Liver (tissue), 9 donors: ENCODE results near the gene SORCS2. TPM values are rescaled to one million over a fixed set of nuclear protein-coding genes. Genes with fewer than 3 reads are reported as not detected.

Source experiments
- DNase-seq: peaks from one replicate; pipeline ENCODE4 v3.0.0-alpha.2; 2017; ENCODE audit warnings: low spot score
- H3K27ac ChIP-seq, 2 donors: one replicate each; pipeline ENCODE4 v1.7.0; 2013; ENCODE audit warnings: inconsistent platforms in 2 of 2, low read length in 2 of 2, control low read depth in 1 of 2, low read depth in 1 of 2, mild to moderate bottlenecking in 1 of 2
- H3K27me3 ChIP-seq, 4 donors: one replicate each; pipeline versions ENCODE4 v1.6.1 to v1.7.0; 2013; ENCODE audit warnings: low read length in 3 of 4, inconsistent platforms in 1 of 4, mild to moderate bottlenecking in 1 of 4, moderate library complexity in 1 of 4; ENCODE audit not compliant: control insufficient read depth in 4 of 4, insufficient read depth in 4 of 4
- H3K36me3 ChIP-seq, 4 donors: one replicate each; pipeline versions ENCODE4 v1.6.1 to v1.7.0; 2013; ENCODE audit warnings: low read length in 3 of 4, mild to moderate bottlenecking in 3 of 4, low read depth in 1 of 4, moderate library complexity in 1 of 4; ENCODE audit not compliant: control insufficient read depth in 4 of 4, insufficient read depth in 3 of 4
- H3K4me1 ChIP-seq, 4 donors: one replicate each; pipeline versions ENCODE4 v1.6.1 to v1.7.0; 2013; ENCODE audit warnings: low read length in 3 of 4, mild to moderate bottlenecking in 3 of 4, moderate library complexity in 1 of 4; ENCODE audit not compliant: control insufficient read depth in 4 of 4, insufficient read depth in 4 of 4
- H3K4me3 ChIP-seq, 3 donors: one replicate each; pipeline versions ENCODE4 v1.6.1 to v1.7.0; 2013; ENCODE audit warnings: low read length in 3 of 3, control low read depth in 1 of 3, low read depth in 1 of 3, mild to moderate bottlenecking in 1 of 3
- H3K9ac ChIP-seq, 2 donors: one replicate each; pipeline ENCODE4 v1.7.0; 2013; ENCODE audit warnings: low read length in 2 of 2, mild to moderate bottlenecking in 2 of 2, moderate library complexity in 2 of 2, control low read depth in 1 of 2, low read depth in 1 of 2
- H3K9me3 ChIP-seq, 4 donors: one replicate each; pipeline versions ENCODE4 v1.6.1 to v1.7.0; 2013; ENCODE audit warnings: low read length in 3 of 4; ENCODE audit not compliant: control insufficient read depth in 4 of 4
- EGR1 ChIP-seq, 2 donors: IDR thresholded peaks; 2 replicates each; pipeline ENCODE4 v1.6.1; 2016 to 2018; ENCODE audit warnings: antibody characterized with exemption in 2 of 2, low read depth in 2 of 2
- FOXA1 ChIP-seq: IDR thresholded peaks from 2 replicates; pipeline ENCODE4 v1.6.1; 2016; ENCODE audit warnings: antibody characterized with exemption
- FOXA2 ChIP-seq: IDR thresholded peaks from 2 replicates; pipeline ENCODE4 v1.6.1; 2016; ENCODE audit warnings: antibody characterized with exemption
- GABPA ChIP-seq, 2 donors: IDR thresholded peaks in 1 of 2; conservative IDR thresholded peaks in 1 of 2; 2 replicates each; pipeline ENCODE4 v1.6.1; 2016; ENCODE audit warnings: antibody characterized with exemption in 2 of 2, mild to moderate bottlenecking in 1 of 2, moderate library complexity in 1 of 2
- HNF4A ChIP-seq, 2 donors: conservative IDR thresholded peaks; 2 replicates each; pipeline ENCODE4 v1.6.1; 2016; ENCODE audit warnings: antibody characterized with exemption in 2 of 2, mild to moderate bottlenecking in 2 of 2
- HNF4G ChIP-seq: IDR thresholded peaks from 2 replicates; pipeline ENCODE4 v1.6.1; 2016; ENCODE audit warnings: antibody characterized with exemption
- JUND ChIP-seq, 2 donors: IDR thresholded peaks; 2 replicates each; pipeline ENCODE4 v1.6.1; 2016; ENCODE audit warnings: antibody characterized with exemption in 2 of 2
- NR2F2 ChIP-seq: IDR thresholded peaks from 2 replicates; pipeline ENCODE4 v1.6.1; 2016; ENCODE audit warnings: antibody characterized with exemption
- RAD21 ChIP-seq, 2 donors: IDR thresholded peaks; 2 replicates each; pipeline ENCODE4 v1.6.1; 2016; ENCODE audit warnings: antibody characterized with exemption in 2 of 2, mild to moderate bottlenecking in 2 of 2
- REST ChIP-seq: IDR thresholded peaks from 2 replicates; pipeline ENCODE4 v1.6.1; 2016; ENCODE audit warnings: antibody characterized with exemption, mild to moderate bottlenecking
- RXRA ChIP-seq, 2 donors: IDR thresholded peaks; 2 replicates each; pipeline ENCODE4 v1.6.1; 2017 to 2018; ENCODE audit warnings: antibody characterized with exemption in 2 of 2, mild to moderate bottlenecking in 1 of 2
- SP1 ChIP-seq: IDR thresholded peaks from 2 replicates; pipeline ENCODE4 v1.6.1; 2018; ENCODE audit warnings: antibody characterized with exemption, mild to moderate bottlenecking
- TAF1 ChIP-seq: conservative IDR thresholded peaks from 2 replicates; pipeline ENCODE4 v1.6.1; 2016; ENCODE audit warnings: antibody characterized with exemption, mild to moderate bottlenecking
- YY1 ChIP-seq: IDR thresholded peaks from 2 replicates; pipeline ENCODE4 v1.6.1; 2016; ENCODE audit warnings: antibody characterized with exemption, mild to moderate bottlenecking
- ZBTB33 ChIP-seq: IDR thresholded peaks from 2 replicates; pipeline ENCODE4 v1.6.1; 2016; ENCODE audit warnings: antibody characterized with exemption
- WGBS: extraction: QIAGEN DNeasy Blood & Tissue Kit; methylation state at CpG from one replicate; pipeline ENCODE4 v1.1.7; 2013; 5-methylcytosine and 5-hydroxymethylcytosine counted together
- polyA plus RNA-seq, 2 donors: library from polyadenylated mRNA; stranded (reverse) in 1 of 2; unstranded in 1 of 2; fragments of 200-250 nt in 1 of 2; fragments of >200 nt in 1 of 2; fragmentation: Nextera tagmentation in 1 of 2; extraction: Ambion mirVana in 1 of 2; gene quantifications; one replicate each; pipeline versions ENCODE4 v1.2.1 to v1.2.3, GENCODE V29; 2013 to 2015
- total RNA-seq, 2 donors: library from RNA; depleted of rRNA; stranded (reverse); fragments of >200 nt; gene quantifications; one replicate each; pipeline ENCODE4 v1.2.3, GENCODE V29; 2014
- TF ChIP-seq, protein P1 (sequence below): IDR thresholded peaks from 2 replicates; pipeline ENCODE4 v1.6.1; 2016; ENCODE audit warnings: antibody characterized with exemption
- TF ChIP-seq, protein P2 (sequence below): fragments of 150-350 bp; IDR thresholded peaks from 2 replicates; pipeline ENCODE4 v1.5.1; 2017; ENCODE audit warnings: improper control_type of control experiment, low read depth, low read length; ENCODE audit not compliant: missing input control
- TF ChIP-seq, protein P3 (sequence below): IDR thresholded peaks from 2 replicates; pipeline ENCODE4 v1.6.1; 2016; ENCODE audit warnings: antibody characterized with exemption
- donor health status: healthy.
- donor health status: healthy.
- donor health status: healthy.
- donor health status: healthy.
- donor health status: healthy.

The SORCS2 gene
- total and polyA plus RNA-seq, 4 donors: 0.10 to 1.4 (median 0.92) TPM

- no peak overlapping the region for H3K27ac ChIP-seq
- H3K36me3 ChIP-seq: no peaks in the 10 kb centered on the region
- H3K27me3 ChIP-seq: no peaks in the 10 kb centered on the region
- TF ChIP-seq TAF1 (no peak), GABPA (IDR thresholded peaks at IDR 0.05 in 1 of 2, conservative IDR thresholded peaks at IDR 0.05 in 1 of 2) (no peak), FOXA2 (no peak), EGR1 (IDR thresholded peaks at IDR 0.05; ENCODE audit: low read depth in 2 of 2) (no peak), RAD21 (IDR thresholded peaks at IDR 0.05) (no peak), FOXA1 (no peak), JUND (IDR thresholded peaks at IDR 0.05) (no peak), HNF4G (no peak), RXRA (IDR thresholded peaks at IDR 0.05) (no peak)
- TF ChIP-seq, protein P1, sequence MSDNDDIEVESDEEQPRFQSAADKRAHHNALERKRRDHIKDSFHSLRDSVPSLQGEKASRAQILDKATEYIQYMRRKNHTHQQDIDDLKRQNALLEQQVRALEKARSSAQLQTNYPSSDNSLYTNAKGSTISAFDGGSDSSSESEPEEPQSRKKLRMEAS: no peak
- no peak overlapping the region for H3K9ac ChIP-seq
- no peaks in the 10 kb centered on the region for H3K4me1 ChIP-seq
- 93% methylated on average over 6 of the region's 6 CpGs for WGBS
- no peak for DNase-seq
- no peak overlapping the region for H3K4me3 ChIP-seq
- no peaks in the 10 kb centered on the region for H3K9me3 ChIP-seq
Observed at GRCh38 chr4:7752649-7753048, 560.3 kb downstream of the SORCS2 start.

DNA sequence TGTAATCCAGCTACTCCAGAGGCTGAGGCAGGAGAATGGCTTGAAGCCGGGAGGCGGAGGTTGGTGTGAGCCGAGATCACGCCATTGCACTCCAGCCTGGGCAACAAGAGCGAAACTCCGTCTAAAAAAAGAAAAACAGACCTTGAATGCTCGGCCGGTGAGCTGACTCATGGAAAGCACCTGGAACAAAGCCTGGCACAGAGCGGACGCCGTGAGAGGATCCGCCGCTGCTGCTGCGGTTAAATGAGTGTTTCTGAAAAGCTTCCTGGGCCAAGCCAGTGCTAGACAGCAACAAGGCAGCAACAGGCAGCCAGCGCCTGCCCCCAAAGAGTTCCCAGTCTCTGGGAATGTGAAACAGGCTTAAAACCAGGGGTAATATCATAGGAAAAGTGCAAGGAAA, 560.9 kb downstream of the SORCS2 start:
- no peak overlapping the region for H3K9ac ChIP-seq
- H3K27ac ChIP-seq: no peak overlapping the region
- 88% methylated on average over 15 of the region's 15 CpGs for WGBS
- TF ChIP-seq GABPA (IDR thresholded peaks at IDR 0.05 in 1 of 2, conservative IDR thresholded peaks at IDR 0.05 in 1 of 2) (no peak), TAF1 (no peak), RXRA (IDR thresholded peaks at IDR 0.05) (no peak), ZBTB33 (no peak), NR2F2 (no peak), REST (no peak), FOXA1 (no peak), HNF4A (conservative IDR thresholded peaks at IDR 0.05) (no peak), YY1 (no peak), JUND (IDR thresholded peaks at IDR 0.05) (no peak), FOXA2 (no peak), SP1 (no peak), RAD21 (IDR thresholded peaks at IDR 0.05) (no peak), HNF4G (no peak), EGR1 (IDR thresholded peaks at IDR 0.05; ENCODE audit: low read depth in 2 of 2) (no peak)
- TF ChIP-seq, protein P2, sequence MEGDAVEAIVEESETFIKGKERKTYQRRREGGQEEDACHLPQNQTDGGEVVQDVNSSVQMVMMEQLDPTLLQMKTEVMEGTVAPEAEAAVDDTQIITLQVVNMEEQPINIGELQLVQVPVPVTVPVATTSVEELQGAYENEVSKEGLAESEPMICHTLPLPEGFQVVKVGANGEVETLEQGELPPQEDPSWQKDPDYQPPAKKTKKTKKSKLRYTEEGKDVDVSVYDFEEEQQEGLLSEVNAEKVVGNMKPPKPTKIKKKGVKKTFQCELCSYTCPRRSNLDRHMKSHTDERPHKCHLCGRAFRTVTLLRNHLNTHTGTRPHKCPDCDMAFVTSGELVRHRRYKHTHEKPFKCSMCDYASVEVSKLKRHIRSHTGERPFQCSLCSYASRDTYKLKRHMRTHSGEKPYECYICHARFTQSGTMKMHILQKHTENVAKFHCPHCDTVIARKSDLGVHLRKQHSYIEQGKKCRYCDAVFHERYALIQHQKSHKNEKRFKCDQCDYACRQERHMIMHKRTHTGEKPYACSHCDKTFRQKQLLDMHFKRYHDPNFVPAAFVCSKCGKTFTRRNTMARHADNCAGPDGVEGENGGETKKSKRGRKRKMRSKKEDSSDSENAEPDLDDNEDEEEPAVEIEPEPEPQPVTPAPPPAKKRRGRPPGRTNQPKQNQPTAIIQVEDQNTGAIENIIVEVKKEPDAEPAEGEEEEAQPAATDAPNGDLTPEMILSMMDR: no peak
- TF ChIP-seq, protein P3, sequence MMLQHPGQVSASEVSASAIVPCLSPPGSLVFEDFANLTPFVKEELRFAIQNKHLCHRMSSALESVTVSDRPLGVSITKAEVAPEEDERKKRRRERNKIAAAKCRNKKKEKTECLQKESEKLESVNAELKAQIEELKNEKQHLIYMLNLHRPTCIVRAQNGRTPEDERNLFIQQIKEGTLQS: no peak
- TF ChIP-seq, protein P1: no peak
- H3K27me3 ChIP-seq: no peaks in the 10 kb centered on the region
- H3K4me1 ChIP-seq: no peaks in the 10 kb centered on the region
- H3K9me3 ChIP-seq: no peaks in the 10 kb centered on the region
- H3K4me3 ChIP-seq: no peak overlapping the region
- DNase-seq: no peak
- H3K36me3 ChIP-seq: no peaks in the 10 kb centered on the region
